Endothelial cell of umbilical vein (primary cell): ENCODE results near the gene PDE1A.

Experiments
- MYC ChIP-seq: IDR thresholded peaks from one replicate; pipeline ENCODE4 v1.6.1; 2011; ENCODE audit warnings: mild to moderate bottlenecking, low read depth, low read length
- POLR2A ChIP-seq: IDR thresholded peaks from 2 replicates; pipeline ENCODE4 v1.6.1; 2012; ENCODE audit warnings: low read depth, mild to moderate bottlenecking, control low read depth, low read length
- TF ChIP-seq, protein P1 (sequence below): IDR thresholded peaks from 2 replicates; pipeline ENCODE4 v1.6.1; 2011; ENCODE audit not compliant: insufficient read depth, insufficient read length

DNA sequence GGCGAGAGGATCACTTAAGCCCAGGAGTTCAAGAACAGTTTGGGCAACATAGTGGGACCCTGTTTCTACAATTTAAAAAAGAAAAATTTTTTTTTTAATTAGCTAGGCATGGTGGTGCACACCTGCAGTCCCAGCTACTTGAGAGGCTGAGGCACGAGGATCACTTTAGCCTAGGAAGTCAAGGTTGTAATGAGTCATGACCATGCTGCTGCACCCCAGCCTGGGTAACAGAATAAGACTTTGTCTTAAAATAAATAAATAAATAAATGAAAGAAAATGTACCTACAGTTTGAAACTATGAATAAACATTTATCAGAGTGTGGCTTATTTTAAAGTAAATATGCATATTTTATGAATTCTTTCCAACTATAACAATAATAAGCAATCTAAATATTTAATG is 16.7 kb downstream of the PDE1A start:
- TF ChIP-seq, protein P1, sequence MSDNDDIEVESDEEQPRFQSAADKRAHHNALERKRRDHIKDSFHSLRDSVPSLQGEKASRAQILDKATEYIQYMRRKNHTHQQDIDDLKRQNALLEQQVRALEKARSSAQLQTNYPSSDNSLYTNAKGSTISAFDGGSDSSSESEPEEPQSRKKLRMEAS, result no peak
- TF ChIP-seq MYC, result no peak
- TF ChIP-seq POLR2A, result no peak
